GM19467 (cell line): ENCODE data around the gene HLA-DRB5.
"Not testable (repeated sequence)": the region's sequence is repeated elsewhere in the genome, so short reads cannot be mapped to it uniquely, and the experiment has no call there.

Experiments used
- ATAC-seq: cut with Tn5 transposase; IDR thresholded peaks from one replicate; pipeline ENCODE4 v1.9.1; 2021; ENCODE audit warnings: mild to moderate bottlenecking, moderate library complexity; ENCODE audit not compliant: unreplicated experiment

The HLA-DRB5 gene

GRCh38 chr6:32529697-32530430 is at the start of gene HLA-DRB5:
Gene HLA-DRB5 (minus strand): TSS chr6:32530287. CDS start chr6:32530224, 63 bp downstream.
- no peak for ATAC-seq

DNA sequence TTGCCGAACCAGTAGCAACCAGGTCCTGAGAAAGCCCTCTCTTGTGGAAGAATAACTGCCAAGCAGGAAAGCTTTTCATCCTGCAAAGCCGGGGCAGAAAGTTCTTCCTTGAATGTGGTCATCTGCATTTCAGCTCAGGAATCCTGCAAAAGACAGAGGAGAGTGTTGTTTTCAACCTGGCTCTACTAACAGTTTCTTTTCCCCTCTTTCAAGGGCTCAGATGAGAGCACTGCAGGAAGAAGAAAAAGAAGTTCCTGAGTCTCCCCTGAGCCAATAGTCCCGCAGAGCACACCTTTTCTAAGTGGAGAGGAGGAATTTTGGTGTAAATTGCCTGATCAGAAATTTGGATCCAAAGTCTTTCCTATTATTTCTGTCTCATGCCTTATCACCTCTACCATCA is 48.9 kb upstream of the HLA-DRB5 start:
- ATAC-seq, result no peak

DNA sequence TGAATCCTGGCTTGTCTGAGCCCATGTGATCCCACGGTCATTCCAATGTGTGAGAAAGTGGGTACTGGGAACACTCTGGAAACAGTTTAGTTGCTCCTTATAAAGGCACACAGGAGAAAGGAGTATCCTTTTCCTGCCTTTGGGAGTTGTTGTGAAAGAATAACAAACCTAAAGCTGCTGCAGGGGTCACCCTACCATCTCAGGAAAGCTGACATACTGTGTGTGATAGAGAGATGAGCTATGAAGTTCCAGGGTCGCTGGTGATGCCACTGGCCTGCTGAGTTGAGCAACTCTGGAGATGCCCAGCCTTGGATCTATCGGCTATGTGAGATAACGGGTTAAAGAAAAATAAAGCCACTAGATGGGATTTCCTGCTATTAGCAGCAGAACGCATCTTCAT is 47.4 kb upstream of the HLA-DRB5 start:
- ATAC-seq, result not testable (repeated sequence)

DNA sequence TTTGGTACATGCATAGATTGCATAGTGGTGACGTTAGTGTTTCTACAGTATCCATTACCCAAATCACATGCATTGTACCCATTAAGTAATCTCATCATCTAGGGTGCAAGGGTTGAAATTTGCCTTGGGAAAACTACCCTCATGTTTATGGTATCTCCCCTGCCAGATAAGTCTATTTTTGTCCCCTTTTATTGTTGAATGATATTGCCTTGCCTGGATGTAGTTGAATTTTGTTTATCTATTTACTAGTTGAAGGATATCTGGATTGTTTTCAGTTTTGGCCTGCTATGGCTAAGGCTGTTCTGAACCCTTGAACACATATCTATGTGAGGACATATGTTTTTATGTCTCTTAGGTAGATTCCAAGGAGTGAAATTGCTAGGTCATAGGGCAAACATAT is 46.2 kb upstream of the HLA-DRB5 start:
- no peak for ATAC-seq

GRCh38 chr6:32570363-32570905 is 40.3 kb upstream of the HLA-DRB5 start:
- no peak for ATAC-seq

DNA sequence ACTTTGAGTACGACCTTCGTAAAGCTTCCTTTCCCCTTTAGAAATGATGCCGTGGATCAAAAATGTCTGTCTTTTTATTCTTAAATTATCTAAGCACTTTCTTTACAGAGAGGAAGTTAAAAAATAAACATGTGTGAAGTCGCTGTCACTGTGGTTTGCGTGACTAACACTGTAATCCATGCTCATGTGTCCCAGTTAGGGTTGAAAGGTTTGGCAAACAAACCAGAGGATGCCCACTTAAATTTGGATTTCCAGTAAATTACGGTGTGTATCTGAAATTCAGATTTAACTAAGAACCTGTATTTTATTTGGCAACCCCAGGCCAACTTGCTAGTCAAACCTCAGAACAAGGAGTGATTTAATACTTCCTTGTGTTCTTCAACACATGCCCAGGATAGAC is 38.5 kb upstream of the HLA-DRB5 start:
- ATAC-seq, result no peak

GRCh38 chr6:32566957-32567356 is 36.9 kb upstream of the HLA-DRB5 start:
- ATAC-seq, result no peak

GRCh38 chr6:32565511-32565910 is 35.4 kb upstream of the HLA-DRB5 start:
- ATAC-seq, result no peak

- no peak for ATAC-seq
Measured at GRCh38 chr6:32562940-32563339, 32.9 kb upstream of the HLA-DRB5 start.

DNA sequence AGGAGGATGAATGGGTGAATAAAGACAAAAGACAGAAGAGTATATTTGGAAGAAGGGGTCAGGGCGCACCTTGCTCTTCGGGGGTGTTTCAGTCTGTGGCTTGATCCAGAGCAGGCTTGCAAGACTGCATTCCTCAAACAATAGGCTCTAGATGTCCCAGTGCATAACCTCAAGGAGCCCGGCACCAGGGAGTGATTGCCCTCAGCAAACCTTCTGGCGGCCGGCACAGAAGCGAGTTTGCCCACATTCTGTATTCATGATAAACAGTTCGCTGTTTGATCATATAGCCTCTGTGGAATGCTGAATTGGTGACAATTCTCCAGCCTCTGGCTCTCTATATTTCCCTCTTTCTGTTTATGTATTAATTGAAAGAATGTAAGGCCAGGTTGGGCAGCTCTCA is 29.7 kb upstream of the HLA-DRB5 start:
- ATAC-seq, result no peak

DNA sequence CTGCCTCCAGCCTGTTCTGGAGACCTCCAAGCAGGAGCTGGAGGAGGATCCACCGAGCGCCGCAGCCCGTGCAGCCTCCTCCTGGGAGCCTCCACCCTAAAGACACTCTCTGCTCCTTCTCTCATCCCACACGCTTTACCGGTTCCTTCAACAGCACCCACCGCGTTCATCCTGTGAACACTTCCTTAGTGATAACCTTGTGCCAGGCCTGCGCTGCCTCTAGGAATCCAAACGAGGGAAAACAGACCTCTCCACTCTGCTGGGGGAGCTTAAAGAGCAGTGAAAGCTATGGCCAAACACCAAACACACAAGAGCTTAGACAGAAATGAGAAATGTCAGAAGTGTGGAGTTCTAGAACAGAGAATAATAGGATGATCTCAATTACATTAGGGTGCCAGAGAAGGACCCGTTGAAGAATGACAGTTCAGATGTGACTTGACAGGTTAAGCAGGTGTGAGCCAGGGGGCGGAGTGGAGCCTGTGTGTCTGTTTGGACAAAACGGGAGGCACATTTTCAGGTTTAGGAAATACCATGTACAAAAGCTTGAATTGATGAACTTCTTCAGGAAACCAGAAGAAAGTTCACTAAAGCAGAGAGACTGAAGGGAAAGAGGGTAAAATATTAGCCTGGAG is 28.5 kb upstream of the HLA-DRB5 start:
- no peak for ATAC-seq

GRCh38 chr6:32554116-32554965 is 24.3 kb upstream of the HLA-DRB5 start:
- no peak for ATAC-seq

DNA sequence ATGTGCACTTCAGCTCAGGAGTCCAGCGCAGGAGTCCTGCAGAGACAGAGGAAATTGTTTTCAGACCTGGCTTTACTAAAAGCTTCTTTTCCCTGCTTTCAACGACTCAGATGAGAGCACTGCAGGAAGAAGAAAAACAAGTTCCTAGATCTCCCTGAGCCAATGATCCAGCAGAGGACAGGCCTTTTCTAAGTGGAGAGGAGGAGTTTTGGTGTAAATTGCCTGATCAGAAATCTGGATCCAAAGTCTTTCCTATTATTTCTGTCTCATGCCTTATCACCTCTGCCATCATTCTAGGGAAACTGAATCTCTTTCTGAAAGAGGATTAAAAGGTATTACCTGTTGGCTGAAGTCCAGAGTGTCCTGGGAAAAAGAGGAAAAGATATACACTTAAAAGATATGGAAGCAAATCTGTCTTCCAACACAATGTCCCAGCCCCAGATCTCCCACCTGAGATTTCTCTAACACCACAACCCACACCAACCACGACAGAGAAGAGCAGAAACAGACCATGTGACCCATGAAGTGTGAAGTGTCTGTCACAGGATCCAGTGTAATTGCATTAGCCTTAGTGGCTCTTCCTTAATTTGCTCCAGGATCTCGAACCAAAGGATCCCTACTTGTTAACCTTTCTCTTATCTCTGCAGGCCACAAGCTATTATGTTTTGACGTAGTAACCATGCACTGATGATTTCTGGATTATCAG is 23.1 kb upstream of the HLA-DRB5 start:
- no peak for ATAC-seq

DNA sequence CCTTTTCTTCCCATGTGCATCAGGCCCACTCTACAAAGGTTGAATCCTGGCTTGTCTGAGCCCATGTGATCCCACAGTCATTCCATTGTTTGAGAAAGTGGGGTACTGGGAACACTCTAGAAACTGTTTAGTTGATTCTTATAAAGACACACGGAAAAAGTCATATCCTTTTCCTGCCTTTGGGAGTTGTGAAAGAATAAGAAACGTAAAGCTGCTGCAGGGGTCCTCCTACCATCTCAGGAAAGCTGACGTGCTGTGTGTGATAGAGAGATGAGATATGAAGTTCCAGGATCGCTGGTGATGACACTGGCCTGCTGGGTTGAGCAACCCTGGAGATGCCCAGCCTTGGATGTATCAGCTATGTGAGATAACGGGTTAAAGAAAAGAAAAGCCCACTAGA is 21.3 kb upstream of the HLA-DRB5 start:
- ATAC-seq, result no peak

- no peak for ATAC-seq
Measured at GRCh38 chr6:32539839-32540238, 9.8 kb upstream of the HLA-DRB5 start.

GRCh38 chr6:32530431-32530793 is 325 bp upstream of the HLA-DRB5 start:
- not testable (repeated sequence) for ATAC-seq

DNA sequence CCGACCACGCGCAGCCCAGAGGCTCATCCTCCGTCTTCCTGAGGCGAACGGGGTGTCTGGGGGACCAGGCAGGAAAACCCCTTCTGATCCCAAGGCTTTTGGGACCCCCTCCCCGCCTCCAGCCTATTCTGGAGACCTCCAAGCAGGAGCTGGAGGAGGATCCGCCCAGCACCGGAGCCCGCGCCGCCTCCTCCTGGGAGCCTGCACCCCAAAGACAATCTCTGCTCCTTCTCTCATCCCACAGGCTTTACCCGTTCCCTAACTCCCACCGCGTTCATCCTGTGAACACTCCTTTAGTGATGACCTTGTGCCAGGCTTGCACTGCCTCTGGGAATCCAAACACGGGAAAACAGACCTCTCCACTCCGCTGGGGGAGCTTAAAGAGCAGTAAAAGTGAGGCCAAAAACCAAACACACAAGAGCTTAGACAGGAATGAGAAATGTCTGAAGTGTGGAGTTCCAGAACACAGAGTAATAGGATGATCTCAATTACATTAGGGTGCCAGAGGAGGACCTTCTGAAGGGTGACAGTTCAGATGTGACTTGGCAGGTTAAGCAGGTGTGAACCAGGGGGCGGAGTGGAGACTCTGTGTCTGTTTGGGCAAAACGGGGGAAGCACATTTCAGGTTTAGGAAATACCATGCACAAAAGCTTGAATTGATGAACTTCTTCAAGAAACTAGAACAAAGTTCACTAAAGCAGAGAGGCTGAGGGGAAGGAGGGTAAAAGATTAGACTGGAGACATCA is 7.6 kb downstream of the HLA-DRB5 start:
- ATAC-seq, result no peak

GRCh38 chr6:32519910-32520258 is 10.2 kb downstream of the HLA-DRB5 start:
- ATAC-seq, result no peak

DNA sequence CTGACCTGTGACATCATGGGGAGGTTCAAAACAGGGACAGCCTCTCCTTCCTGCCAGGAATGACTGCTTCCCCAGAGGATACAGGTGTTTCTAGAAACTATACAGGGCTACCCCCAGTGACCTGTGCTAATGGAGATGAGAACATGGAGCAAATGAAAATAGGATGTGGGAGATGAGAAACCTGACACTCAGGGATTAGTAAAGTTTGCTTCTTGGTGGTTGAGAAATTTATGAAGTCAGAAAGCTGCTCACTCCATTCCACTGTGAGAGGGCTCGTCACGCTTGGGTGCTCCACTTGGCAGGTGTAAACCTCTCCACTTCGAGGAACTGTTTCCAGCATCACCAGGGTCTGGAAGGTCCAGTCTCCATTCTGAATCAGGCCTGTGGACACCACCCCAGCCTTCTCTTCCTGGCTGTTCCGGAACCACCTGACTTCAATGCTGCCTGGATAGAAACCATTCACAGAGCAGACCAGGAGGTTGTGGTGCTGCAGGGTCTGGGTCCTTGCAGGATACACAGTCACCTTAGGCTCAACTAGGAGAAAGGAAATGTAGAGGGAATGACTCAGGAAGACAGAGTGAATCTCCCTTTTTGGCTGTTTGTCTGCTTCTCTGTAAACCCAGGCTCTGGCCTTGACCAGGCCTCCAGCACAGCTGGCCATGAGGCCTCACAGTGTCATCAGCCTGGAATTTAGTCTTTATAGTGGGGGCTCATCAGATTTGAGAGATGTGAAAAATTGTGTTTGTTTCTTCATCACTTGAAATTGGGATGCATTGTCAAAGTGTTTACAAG is 10.8 kb downstream of the HLA-DRB5 start:
- no peak for ATAC-seq
